B cell (primary cell): Measurements from ENCODE around the gene JCAD. TPM values are rescaled to one million over a fixed set of nuclear protein-coding genes. Genes with fewer than 3 reads are reported as not detected.

Experiments used
- ATAC-seq: fragments of 200-7000 bp; cut with Tn5 transposase; one replicate; pipeline ENCODE4 v1.10.0; 2021; ENCODE audit warnings: low read depth, mild to moderate bottlenecking, moderate number of reproducible peaks, moderate library complexity
- CTCF ChIA-PET: fragments of 350-600 bp; sonication (Branson Sonifier 250); formaldehyde crosslinking; loops from one replicate; lab custom pipeline; 2021; ENCODE audit warnings: antibody characterized with exemption, inconsistent platforms; lab: Charles Lee
- POLR2A ChIA-PET: fragments of 350-600 bp; sonication (Branson Sonifier 250); formaldehyde crosslinking; loops from one replicate; lab custom pipeline; 2021; ENCODE audit warnings: antibody characterized with exemption; lab: Charles Lee
- DNase-seq: peaks from one replicate; pipeline ENCODE4 v3.0.0; 2013
- H2AFZ ChIP-seq: 2 replicates; pipeline ENCODE4 v1.6.1; 2012; ENCODE audit warnings: mild to moderate bottlenecking, low read depth, low read length; ENCODE audit not compliant: insufficient read depth, poor library complexity, severe bottlenecking
- H3K27ac ChIP-seq, 2 donors: 1 replicate in 1 of 2; 2 replicates in 1 of 2; pipeline ENCODE4 v1.5.1; 2012 to 2013; ENCODE audit warnings: low read length in 2 of 2, mild to moderate bottlenecking in 2 of 2, moderate library complexity in 1 of 2
- H3K27me3 ChIP-seq, 4 experiments: fragments of 200-600 bp in 1 of 4; sonication (generic) in 1 of 4; replicated peaks in 1 of 4; 1 replicate in 2 of 4; 2 replicates in 2 of 4; pipeline versions ENCODE4 v1.6.1 to v1.7.0; 2013 to 2016; ENCODE audit warnings: low read length in 3 of 4, mild to moderate bottlenecking in 2 of 4, mixed read lengths in 1 of 4, moderate library complexity in 1 of 4; ENCODE audit not compliant: insufficient read depth in 4 of 4, control insufficient read depth in 3 of 4; ENCODE audit errors: control extremely low read depth in 1 of 4
- H3K36me3 ChIP-seq, 2 experiments: replicated peaks in 1 of 2; 1 replicate in 1 of 2; 2 replicates in 1 of 2; pipeline versions ENCODE4 v1.6.1 to v1.7.1; 2013; ENCODE audit warnings: low read length in 1 of 2; ENCODE audit not compliant: insufficient read depth in 2 of 2, control insufficient read depth in 1 of 2; ENCODE audit errors: control extremely low read depth in 1 of 2, extremely low read depth in 1 of 2
- H3K4me1 ChIP-seq, 2 donors: fragments of 200-600 bp in 1 of 2; sonication (generic) in 1 of 2; 1 replicate in 1 of 2; 2 replicates in 1 of 2; pipeline versions ENCODE4 v1.5.1 to v1.6.1; 2013 to 2017; ENCODE audit warnings: low read length in 2 of 2; ENCODE audit not compliant: control insufficient read depth in 2 of 2, insufficient read depth in 2 of 2
- H3K4me2 ChIP-seq: replicated peaks from 2 replicates; pipeline ENCODE3; 2012; ENCODE audit warnings: mild to moderate bottlenecking, low read depth, low read length; ENCODE audit not compliant: poor library complexity, severe bottlenecking
- H3K4me3 ChIP-seq, 5 experiments: fragments of 200-600 bp in 1 of 5; sonication (generic) in 1 of 5; 1 replicate in 3 of 5; 2 replicates in 2 of 5; pipeline versions ENCODE4 v1.5.1 to v1.7.0; 2011 to 2016; ENCODE audit warnings: low read length in 4 of 5, mild to moderate bottlenecking in 4 of 5, low read depth in 2 of 5, control low read depth in 1 of 5, moderate library complexity in 1 of 5; ENCODE audit not compliant: insufficient read depth in 1 of 5; ENCODE audit errors: control extremely low read depth in 1 of 5, extremely low read depth in 1 of 5
- H3K79me2 ChIP-seq: fragments of 200-600 bp; sonication (generic); one replicate; pipeline ENCODE4 v1.6.0; 2016; ENCODE audit warnings: low read length; ENCODE audit not compliant: control insufficient read depth, insufficient read depth
- H3K9ac ChIP-seq: fragments of 200-600 bp; sonication (generic); 2 replicates; pipeline ENCODE4 v1.6.1; 2017; ENCODE audit warnings: mild to moderate bottlenecking, low read length, moderate library complexity
- H3K9me3 ChIP-seq, 3 donors: one replicate each; pipeline versions ENCODE4 v1.6.1 to v1.7.1; 2013; ENCODE audit warnings: low read length in 2 of 3; ENCODE audit not compliant: control insufficient read depth in 2 of 3, insufficient read depth in 1 of 3; ENCODE audit errors: control extremely low read depth in 1 of 3
- H4K20me1 ChIP-seq: 2 replicates; pipeline ENCODE4 v1.6.0; 2012; ENCODE audit warnings: mild to moderate bottlenecking, low read length; ENCODE audit not compliant: insufficient read depth, control insufficient read depth, poor library complexity, severe bottlenecking
- H3K27ac Mint-ChIP-seq: one replicate; pipeline ENCODE4 v1.8.0; 2021; ENCODE audit warnings: mixed read lengths
- H3K27me3 Mint-ChIP-seq: one replicate; pipeline ENCODE4 v1.8.0; 2021; ENCODE audit warnings: mixed read lengths
- H3K4me1 Mint-ChIP-seq: one replicate; pipeline ENCODE4 v1.8.0; 2021; ENCODE audit warnings: mixed read lengths
- H3K4me3 Mint-ChIP-seq: one replicate; pipeline ENCODE4 v1.8.0; 2021; ENCODE audit warnings: mixed read lengths
- H3K9me3 Mint-ChIP-seq: one replicate; pipeline ENCODE4 v1.8.0; 2022; ENCODE audit warnings: mixed read lengths; ENCODE audit not compliant: insufficient read depth
- CTCF ChIP-seq: fragments of 200-600 bp; IDR thresholded peaks from one replicate; pipeline ENCODE4 v1.8.0; 2022; ENCODE audit warnings: antibody characterized with exemption, mild to moderate bottlenecking
- EZH2 ChIP-seq: IDR thresholded peaks from 2 replicates; pipeline ENCODE4 v1.6.1; 2012; ENCODE audit warnings: borderline replicate concordance, low read depth, mild to moderate bottlenecking, moderate library complexity, low read length; ENCODE audit not compliant: insufficient read depth, poor library complexity, severe bottlenecking
- WGBS: methylation state at CpG from one replicate; pipeline ENCODE4 v1.1.5; 2013; ENCODE audit warnings: missing lambda C conversion rate; ENCODE audit not compliant: insufficient coverage; 5-methylcytosine and 5-hydroxymethylcytosine counted together
- intact Hi-C: fragments of 100-400 bp; cut with micrococcal nuclease; formaldehyde crosslinking; loops from one replicate; pipeline ENCODE4 v1.10.0; 2022
- polyA plus RNA-seq: library from polyadenylated mRNA; depleted of rRNA; stranded (reverse); fragments of >200 nt; gene quantifications from 2 replicates; pipeline ENCODE4 v1.2.3, GENCODE V29; 2012
- total RNA-seq, 2 donors: library from RNA; stranded (reverse); fragments of 120-200 nt in 1 of 2; gene quantifications; 1 replicate in 1 of 2; 2 replicates in 1 of 2; pipeline versions ENCODE4 v1.2.3 to v1.2.4, GENCODE V29; 2013 to 2022

The JCAD gene
- total and polyA plus RNA-seq, 2 donors (not counting 1 experiment from before 2014, with no cell fraction given) = 0.37 TPM; not detected in 1

GRCh38 chr10:30029164-30029871 is 30.1 kb downstream of the JCAD start:
- Histone ChIP-seq H3K27ac (no peak overlapping the region), H3K4me1 (peaks cover 22 to 23% of the 10 kb centered on the region in 2 donors), H3K9ac (no peak overlapping the region), H3K9me3 (peaks cover 0 to 3% (median 0%) of the 10 kb centered on the region in 3 donors), H3K4me3 (no peak overlapping the region), H4K20me1 (no peaks in the 10 kb centered on the region), H3K27me3 (no peaks in the 10 kb centered on the region), H2AFZ (no peak overlapping the region), H3K4me2 (no peak overlapping the region), H3K36me3 (no peaks in the 10 kb centered on the region), H3K79me2 (no peaks in the 10 kb centered on the region)
- TF ChIP-seq CTCF (no peak), EZH2 (no peak)
- no peak for ATAC-seq
- POLR2A ChIA-PET = no interaction called here
- Mint-ChIP-seq H3K4me3 (no peak overlapping the region), H3K27ac (no peak overlapping the region), H3K27me3 (peaks cover 10% of the 10 kb centered on the region), H3K4me1 (peaks cover 20% of the 10 kb centered on the region), H3K9me3 (no peaks in the 10 kb centered on the region)
- CTCF ChIA-PET = no interaction called here
- 99% methylated on average over 10 of the region's 19 CpGs for WGBS
- no peak for DNase-seq
- intact Hi-C loops = no loop called here

- ChIA-PET CTCF (no interaction called here), POLR2A (no interaction called here)
- H4K20me1 ChIP-seq = no peaks in the 10 kb centered on the region
- no peak overlapping the region for H2AFZ ChIP-seq
- no peak for ATAC-seq
- H3K27me3 ChIP-seq = no peaks in the 10 kb centered on the region
- H3K4me1 Mint-ChIP-seq = peaks cover 20% of the 10 kb centered on the region
- intact Hi-C loops = no loop called here
- H3K79me2 ChIP-seq = no peaks in the 10 kb centered on the region
- H3K9me3 Mint-ChIP-seq = no peaks in the 10 kb centered on the region
- H3K9me3 ChIP-seq = peaks cover 0 to 3% (median 0%) of the 10 kb centered on the region in 3 donors
- H3K4me1 ChIP-seq = peaks cover 22 to 23% of the 10 kb centered on the region in 2 donors
- peaks cover 7% of the 10 kb centered on the region for H3K27me3 Mint-ChIP-seq
- no peak for DNase-seq
- no peak overlapping the region for H3K27ac ChIP-seq
- no peak overlapping the region for H3K4me3 Mint-ChIP-seq
- no peak overlapping the region for H3K4me3 ChIP-seq
- 95% methylated on average over 11 of the region's 12 CpGs for WGBS
- peak overlapping the region; percentile 87 for H3K4me2 ChIP-seq
- TF ChIP-seq CTCF = no peak
- TF ChIP-seq EZH2 = no peak
- H3K9ac ChIP-seq = no peak overlapping the region
- H3K27ac Mint-ChIP-seq = no peak overlapping the region
- no peaks in the 10 kb centered on the region for H3K36me3 ChIP-seq
These were observed 30.7 kb downstream of the JCAD start for GRCh38 chr10:30028738-30029030.
